Activated CD4-positive, alpha-beta T cell treated with anti-CD3 and anti-CD28 coated beads, Interleukin-2, amount 50 U/mL, for 16 hours (primary cell): ENCODE results near the gene KCNMB3.
A peak's percentile ranks its signal among the peaks of the same experiment; 100 is the strongest.
"Not testable (repeated sequence)": the region's sequence is repeated elsewhere in the genome, so short reads cannot be mapped to it uniquely, and the experiment has no call there.

ENCODE experiments used
- DNase-seq: peaks from one replicate; pipeline ENCODE4 v3.0.0-alpha.2; 2020

Gene KCNMB3

GRCh38 chr3:179263134-179263533, 12.2 kb upstream of the KCNMB3 start:
- DNase-seq, result no peak

- DNase-seq, result peak; percentile 64
Measured at GRCh38 chr3:179260949-179261765, 10.2 kb upstream of the KCNMB3 start.

- DNase-seq, result not testable (repeated sequence)
Measured at GRCh38 chr3:179259959-179260756, 9.2 kb upstream of the KCNMB3 start.

- no peak for DNase-seq
Measured at GRCh38 chr3:179258820-179259219, 7.9 kb upstream of the KCNMB3 start.

GRCh38 chr3:179257742-179258141, 6.8 kb upstream of the KCNMB3 start:
- DNase-seq, result not testable (repeated sequence)

GRCh38 chr3:179256813-179257212, 5.9 kb upstream of the KCNMB3 start:
- no peak for DNase-seq

DNA sequence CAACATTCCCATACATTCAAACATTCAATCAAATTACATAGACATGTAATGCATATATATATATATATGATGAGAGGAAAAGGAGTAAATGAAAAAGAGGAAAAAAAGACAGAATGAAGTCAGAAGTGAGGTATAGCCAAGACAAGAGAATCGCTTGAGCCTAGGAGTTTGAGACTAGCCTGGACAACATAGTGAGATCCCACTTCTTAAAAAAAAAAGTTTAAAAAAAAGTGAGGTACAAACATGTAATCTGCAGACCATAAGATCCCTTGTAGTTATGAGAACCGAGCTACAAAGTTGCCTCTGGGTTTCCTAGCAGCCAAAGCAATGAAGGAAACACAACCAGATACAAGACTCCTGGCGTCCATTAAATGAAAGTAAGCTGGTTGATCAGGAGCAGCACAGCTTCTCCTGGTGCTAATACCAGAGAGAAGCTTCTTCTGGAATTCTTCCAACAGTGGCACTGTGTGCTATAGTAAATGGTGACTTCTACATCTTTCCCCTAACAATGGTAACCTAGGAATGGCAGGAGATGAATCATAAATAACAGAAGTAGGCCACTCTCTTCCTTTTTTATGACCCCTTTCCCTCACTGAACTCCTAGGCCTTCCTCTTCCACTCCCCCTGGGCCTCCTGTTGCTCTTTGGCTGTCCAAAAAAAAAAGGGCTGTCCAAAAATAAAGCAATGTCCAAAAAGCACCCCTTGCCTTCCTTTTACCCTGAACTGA, 3.5 kb downstream of the KCNMB3 start:
- no peak for DNase-seq

DNA sequence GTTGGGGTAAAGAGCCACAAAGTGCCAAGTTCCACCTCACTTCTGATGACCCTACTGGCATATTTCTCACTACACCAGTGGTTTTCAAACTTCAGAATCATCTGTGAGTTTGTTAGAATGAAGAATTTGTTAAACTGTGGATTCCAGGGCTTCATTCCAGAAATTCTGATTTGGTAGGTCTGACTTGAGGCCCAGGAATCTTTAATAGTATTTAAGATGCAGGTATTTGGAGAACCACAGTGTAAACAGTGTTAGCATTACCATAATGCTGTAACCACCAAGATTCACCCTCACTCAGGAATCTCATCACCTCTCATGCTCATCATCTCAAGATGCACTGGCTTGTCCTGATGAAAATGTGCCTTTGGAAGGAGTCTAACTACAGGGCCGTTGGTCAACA, 6.0 kb downstream of the KCNMB3 start:
- no peak for DNase-seq

DNA sequence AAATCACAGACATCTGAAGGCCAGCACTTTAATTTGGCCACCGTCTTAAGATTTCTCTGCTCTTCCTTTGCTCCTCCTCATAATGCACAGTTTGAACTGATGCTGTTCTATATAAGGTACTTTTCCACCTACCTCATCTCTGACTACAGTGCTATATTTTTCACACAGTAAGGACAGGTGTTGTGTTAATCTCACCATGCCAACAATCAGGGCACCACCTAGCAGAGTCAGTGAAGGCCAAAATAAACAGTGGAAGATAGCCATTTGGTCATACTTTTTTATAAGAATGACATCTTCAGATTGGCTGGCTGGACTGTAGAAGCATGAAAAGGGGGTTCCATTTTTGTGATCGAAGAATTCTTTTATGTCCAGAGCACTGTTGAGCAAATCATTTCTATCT, 8.1 kb downstream of the KCNMB3 start:
- not testable (repeated sequence) for DNase-seq

DNA sequence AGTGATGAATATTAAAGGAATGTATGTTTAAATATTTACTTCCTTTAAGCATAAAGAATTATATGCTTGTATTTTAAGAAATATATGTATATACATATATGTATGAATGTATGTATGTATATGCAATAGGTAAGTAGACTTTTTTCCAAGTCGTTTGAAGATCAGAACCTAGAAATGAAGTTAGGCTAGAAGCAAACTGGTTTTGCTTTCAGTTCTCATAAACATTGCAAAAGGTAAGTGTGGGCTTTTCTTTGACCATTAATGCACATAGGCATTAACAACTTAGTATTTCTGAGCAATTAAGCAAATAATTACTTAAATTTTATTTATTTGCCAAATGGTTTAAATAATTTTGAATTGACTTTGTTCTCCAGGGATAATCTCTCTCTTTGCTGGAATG, 10.6 kb downstream of the KCNMB3 start:
- not testable (repeated sequence) for DNase-seq

GRCh38 chr3:179236669-179237301, 14.1 kb downstream of the KCNMB3 start:
- peak; percentile 15 for DNase-seq

DNA sequence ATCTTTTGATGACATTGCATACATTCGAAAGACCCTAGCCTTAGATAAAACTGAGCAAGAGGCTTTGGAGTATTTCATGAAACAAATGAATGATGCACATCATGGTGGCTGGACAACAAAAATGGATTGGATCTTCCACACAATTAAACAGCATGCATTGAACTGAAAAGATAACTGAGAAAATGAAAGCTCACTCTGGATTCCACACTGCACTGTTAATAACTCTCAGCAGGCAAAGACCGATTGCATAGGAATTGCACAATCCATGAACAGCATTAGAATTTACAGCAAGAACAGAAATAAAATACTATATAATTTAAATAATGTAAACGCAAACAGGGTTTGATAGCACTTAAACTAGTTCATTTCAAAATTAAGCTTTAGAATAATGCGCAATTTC, 16.7 kb downstream of the KCNMB3 start:
- DNase-seq, result no peak

GRCh38 chr3:179233043-179233442, 17.9 kb downstream of the KCNMB3 start:
- DNase-seq, result no peak

GRCh38 chr3:179229177-179229576, 21.7 kb downstream of the KCNMB3 start:
- no peak for DNase-seq

- DNase-seq, result no peak
Measured at GRCh38 chr3:179227349-179227748, 23.6 kb downstream of the KCNMB3 start.

DNA sequence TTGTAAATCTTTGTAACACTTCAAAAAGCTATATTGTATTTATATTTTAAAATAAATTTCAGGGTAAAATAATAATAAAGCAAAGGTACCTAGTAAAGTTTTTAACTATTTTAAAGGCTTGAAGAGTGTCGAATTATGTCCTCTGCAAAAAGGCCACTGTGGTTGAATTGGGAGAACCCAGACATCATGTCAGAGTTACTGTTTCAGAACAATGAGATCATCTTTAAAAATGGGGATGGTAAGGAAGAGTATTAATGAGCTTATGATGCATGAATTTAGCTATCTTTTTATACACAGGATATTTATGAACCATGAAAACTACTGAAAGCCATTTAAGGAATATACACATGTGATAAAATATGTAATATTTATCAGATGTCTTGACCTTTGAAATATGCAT, 26.3 kb downstream of the KCNMB3 start:
- DNase-seq, result no peak

GRCh38 chr3:179223548-179223947, 27.4 kb downstream of the KCNMB3 start:
- DNase-seq, result no peak

DNA sequence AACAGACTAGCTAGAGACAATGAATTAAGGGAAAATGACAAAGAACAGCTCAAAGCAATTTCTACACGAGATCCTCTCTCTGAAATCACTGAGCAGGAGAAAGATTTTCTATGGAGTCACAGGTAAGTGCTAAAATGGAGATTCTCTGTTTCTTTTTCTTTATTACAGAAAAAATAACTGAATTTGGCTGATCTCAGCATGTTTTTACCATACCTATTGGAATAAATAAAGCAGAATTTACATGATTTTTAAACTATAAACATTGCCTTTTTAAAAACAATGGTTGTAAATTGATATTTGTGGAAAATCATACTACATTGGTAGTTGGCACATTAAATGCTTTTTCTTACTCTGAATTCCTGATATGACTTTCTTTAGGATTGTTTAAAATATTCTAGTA, 32.7 kb downstream of the KCNMB3 start:
- DNase-seq, result not testable (repeated sequence)

- not testable (repeated sequence) for DNase-seq
Measured at GRCh38 chr3:179215550-179215949, 35.4 kb downstream of the KCNMB3 start.

DNA sequence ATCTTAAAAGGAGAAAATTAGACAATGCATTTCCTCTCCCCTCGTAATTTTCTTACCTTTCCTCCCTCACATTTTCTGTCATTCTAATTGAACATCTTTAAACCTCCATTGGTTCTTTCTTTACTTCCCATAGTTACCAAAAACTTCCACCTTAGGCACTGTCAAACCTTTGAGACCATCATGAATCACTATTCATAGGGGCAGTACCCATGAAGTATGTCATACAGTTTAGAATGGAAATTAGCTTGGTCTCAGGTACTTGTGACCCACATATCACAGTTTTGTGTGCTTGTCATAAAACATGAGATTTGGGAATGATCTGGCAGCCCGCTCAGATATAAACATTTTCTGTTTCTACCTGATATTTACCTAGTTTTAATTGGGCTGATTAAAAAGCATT, 50.1 kb downstream of the KCNMB3 start:
- no peak for DNase-seq

- DNase-seq, result no peak
Measured at GRCh38 chr3:179196700-179197099, 54.2 kb downstream of the KCNMB3 start.

- peak; percentile 23 for DNase-seq
Measured at GRCh38 chr3:179196098-179196497, 54.8 kb downstream of the KCNMB3 start.

- DNase-seq, result no peak
Measured at GRCh38 chr3:179194931-179195330, 56.0 kb downstream of the KCNMB3 start.
